Measurements from ENCODE around the gene NTMT1.
A peak's percentile ranks its signal among the peaks of the same experiment; 100 is the strongest.

Gene NTMT1

DNA sequence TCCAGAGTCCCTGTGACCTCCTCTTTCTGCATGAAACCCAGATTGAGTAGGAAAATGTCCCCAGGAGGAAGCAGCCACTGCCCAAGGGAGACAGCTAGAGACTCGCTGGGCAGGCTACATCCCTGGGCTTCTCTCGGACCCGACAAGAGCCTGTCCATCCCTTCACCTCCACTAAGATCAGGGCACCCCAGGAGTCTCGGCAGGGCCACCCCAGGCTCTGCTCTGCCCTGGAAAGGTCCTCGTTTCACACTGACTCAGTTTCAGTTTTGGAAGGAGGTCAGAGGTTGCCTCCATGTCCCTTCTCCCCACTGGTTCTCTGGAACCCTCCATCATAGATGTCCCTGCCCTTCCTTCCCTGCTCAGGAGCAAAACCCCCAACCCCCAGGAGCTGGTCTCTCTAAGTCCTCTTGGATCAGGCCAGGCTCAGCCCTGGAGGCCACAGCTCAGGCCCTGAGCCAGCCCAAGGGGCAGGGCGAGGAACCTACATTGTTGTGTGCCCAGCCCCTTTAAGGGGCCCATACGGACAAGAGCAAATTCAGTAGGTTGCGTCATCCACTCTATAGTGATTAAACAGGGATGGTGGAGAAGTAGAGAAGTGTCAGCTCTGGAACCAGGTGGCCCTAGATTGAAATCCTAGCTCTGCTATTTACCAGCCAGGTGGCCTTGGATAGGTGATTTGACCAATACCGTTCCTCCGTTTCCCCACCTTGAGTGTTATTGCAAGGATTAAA, 42.5 kb upstream of the NTMT1 start:
- TF ChIP-seq ZNF274 (IDR thresholded peaks at IDR 0.05; ENCODE audit: low read depth, low read length) (no peak), SUZ12 (IDR thresholded peaks at IDR 0.05; ENCODE audit: extremely low read depth, insufficient read depth, insufficient read length) (no peak), YY1 (IDR thresholded peaks at IDR 0.05; ENCODE audit: insufficient read depth, insufficient read length) (no peak)
- H3K4me3 ChIP-seq (ENCODE audit: insufficient read length, low read depth) = no peak overlapping the region
- no peaks in the 10 kb centered on the region for H3K9me3 ChIP-seq (ENCODE audit: insufficient read depth, low read length)
- peaks cover 11% of the 10 kb centered on the region for H3K4me1 ChIP-seq (ENCODE audit: insufficient read depth, insufficient read length)
- no peak overlapping the region for H3K9ac ChIP-seq (ENCODE audit: insufficient read length, low read depth)
- no peak for DNase-seq (ENCODE audit: low read depth, low spot score)
- no peaks in the 10 kb centered on the region for H3K36me3 ChIP-seq (ENCODE audit: insufficient read depth, insufficient read length, low read length)
- H3K27me3 ChIP-seq (ENCODE audit: insufficient read depth, insufficient read length) = no peaks in the 10 kb centered on the region

DNA sequence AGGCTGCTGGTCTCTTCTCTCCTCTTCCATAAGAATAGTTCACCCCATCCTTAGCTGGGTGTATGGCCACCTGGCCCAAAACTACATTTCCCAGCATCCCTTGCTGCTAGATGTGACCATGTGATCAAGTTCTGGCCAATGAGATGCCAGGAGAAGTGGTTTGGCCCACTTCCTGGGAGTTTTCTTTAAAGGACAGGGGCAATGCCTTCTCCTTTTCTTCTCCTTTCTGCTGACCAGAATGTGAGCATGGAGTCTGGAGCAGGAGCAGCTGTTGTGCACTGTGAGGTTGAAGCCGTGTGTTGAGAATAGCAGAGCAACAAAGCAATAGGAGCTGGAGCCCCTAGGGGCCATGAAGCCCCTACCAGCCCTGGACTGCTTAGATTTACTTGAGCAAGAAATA, 41.8 kb upstream of the NTMT1 start:
- no peak for TF ChIP-seq YY1 (IDR thresholded peaks at IDR 0.05; ENCODE audit: insufficient read depth, insufficient read length)
- no peak for TF ChIP-seq ZNF274 (IDR thresholded peaks at IDR 0.05; ENCODE audit: low read depth, low read length)
- TF ChIP-seq SUZ12 (IDR thresholded peaks at IDR 0.05; ENCODE audit: extremely low read depth, insufficient read depth, insufficient read length) = no peak
- peaks cover 11% of the 10 kb centered on the region for H3K4me1 ChIP-seq (ENCODE audit: insufficient read depth, insufficient read length)
- no peak overlapping the region for H3K4me3 ChIP-seq (ENCODE audit: insufficient read length, low read depth)

DNA sequence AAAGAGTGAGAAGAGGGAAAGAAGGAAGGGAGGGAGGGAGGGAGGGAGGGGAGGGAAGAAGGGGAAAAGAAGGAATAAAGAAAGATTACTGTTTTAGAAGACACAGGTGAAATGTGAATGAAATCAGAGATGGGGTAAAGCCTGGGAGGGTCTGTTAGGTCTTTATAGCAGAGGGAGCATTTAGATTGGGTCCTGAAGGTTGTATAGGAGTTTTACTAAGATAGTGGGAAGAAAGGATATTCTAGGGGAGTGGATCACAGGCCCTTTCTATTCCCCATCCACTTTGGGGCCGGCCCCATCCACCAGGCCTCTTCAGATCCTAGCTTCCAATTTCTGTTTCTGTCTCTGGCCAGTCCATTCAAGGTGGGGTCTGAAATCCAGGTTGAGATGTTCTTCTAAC, 40.6 kb upstream of the NTMT1 start:
- H3K4me3 ChIP-seq (ENCODE audit: insufficient read length, low read depth) = no peak overlapping the region
- H3K4me1 ChIP-seq (ENCODE audit: insufficient read depth, insufficient read length) = peaks cover 11% of the 10 kb centered on the region
- no peaks in the 10 kb centered on the region for H3K36me3 ChIP-seq (ENCODE audit: insufficient read depth, insufficient read length, low read length)
- H3K27me3 ChIP-seq (ENCODE audit: insufficient read depth, insufficient read length) = no peaks in the 10 kb centered on the region
- DNase-seq (ENCODE audit: low read depth, low spot score) = no peak
- TF ChIP-seq ZNF274 (IDR thresholded peaks at IDR 0.05; ENCODE audit: low read depth, low read length) = no peak
- TF ChIP-seq SUZ12 (IDR thresholded peaks at IDR 0.05; ENCODE audit: extremely low read depth, insufficient read depth, insufficient read length) = no peak
- no peak for TF ChIP-seq YY1 (IDR thresholded peaks at IDR 0.05; ENCODE audit: insufficient read depth, insufficient read length)
- no peak overlapping the region for H3K9ac ChIP-seq (ENCODE audit: insufficient read length, low read depth)
- H3K9me3 ChIP-seq (ENCODE audit: insufficient read depth, low read length) = no peaks in the 10 kb centered on the region

More for the DNA sequence above, 41.8 kb upstream of the NTMT1 start:
- Histone ChIP-seq H3K27me3 (ENCODE audit: insufficient read depth, insufficient read length) (no peaks in the 10 kb centered on the region), H3K9me3 (ENCODE audit: insufficient read depth, low read length) (no peaks in the 10 kb centered on the region), H3K36me3 (ENCODE audit: insufficient read depth, insufficient read length, low read length) (no peaks in the 10 kb centered on the region), H3K9ac (ENCODE audit: insufficient read length, low read depth) (no peak overlapping the region)
- peak; percentile 65 for DNase-seq (ENCODE audit: low read depth, low spot score)

DNA sequence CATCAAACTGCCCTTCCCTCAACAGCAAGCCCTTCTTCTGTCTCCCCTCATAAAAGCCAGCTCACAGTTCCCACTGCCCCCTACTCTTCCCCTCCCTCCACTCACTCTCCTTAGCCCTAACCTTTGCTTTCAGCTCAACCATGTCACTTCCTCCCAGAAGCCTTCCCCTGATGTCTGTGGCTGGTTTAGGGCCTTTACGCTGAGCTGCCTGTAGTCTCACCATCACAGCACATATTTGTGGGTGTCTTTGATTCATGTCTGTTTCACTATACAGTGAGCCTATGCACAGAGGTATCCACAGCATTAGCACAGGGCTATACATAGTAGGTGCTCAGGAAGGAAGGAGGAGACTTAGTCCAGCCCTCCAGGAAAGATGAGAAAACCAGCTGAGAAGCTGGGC, 39.7 kb upstream of the NTMT1 start:
- DNase-seq (ENCODE audit: low read depth, low spot score) = no peak
- Histone ChIP-seq H3K36me3 (ENCODE audit: insufficient read depth, insufficient read length, low read length) (no peaks in the 10 kb centered on the region), H3K9me3 (ENCODE audit: insufficient read depth, low read length) (no peaks in the 10 kb centered on the region), H3K4me3 (ENCODE audit: insufficient read length, low read depth) (no peak overlapping the region), H3K4me1 (ENCODE audit: insufficient read depth, insufficient read length) (peaks cover 11% of the 10 kb centered on the region), H3K9ac (ENCODE audit: insufficient read length, low read depth) (no peak overlapping the region), H3K27me3 (ENCODE audit: insufficient read depth, insufficient read length) (no peaks in the 10 kb centered on the region)
- TF ChIP-seq SUZ12 (IDR thresholded peaks at IDR 0.05; ENCODE audit: extremely low read depth, insufficient read depth, insufficient read length) (no peak), YY1 (IDR thresholded peaks at IDR 0.05; ENCODE audit: insufficient read depth, insufficient read length) (no peak), ZNF274 (IDR thresholded peaks at IDR 0.05; ENCODE audit: low read depth, low read length) (no peak)

DNA sequence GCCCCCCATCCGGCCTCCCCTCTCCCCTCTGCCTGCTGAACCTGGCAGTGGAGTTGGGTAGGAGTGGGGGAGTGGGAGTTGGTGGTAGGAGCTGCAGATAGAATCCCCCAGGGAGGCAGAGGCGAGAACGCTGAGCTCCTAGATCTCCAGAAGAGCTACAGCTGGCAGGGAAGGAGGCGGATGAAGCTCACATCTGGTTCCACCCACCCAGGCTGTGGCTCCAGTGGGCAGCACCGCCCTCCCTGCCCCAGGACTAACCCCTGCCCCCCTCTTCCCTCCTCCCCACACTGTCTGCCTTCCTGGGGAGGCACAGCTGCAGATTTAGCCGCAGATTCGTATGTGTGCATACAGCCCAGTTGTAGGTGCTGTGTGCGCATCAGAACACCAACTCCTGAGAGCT, 39.3 kb upstream of the NTMT1 start:
- no peaks in the 10 kb centered on the region for H3K27me3 ChIP-seq (ENCODE audit: insufficient read depth, insufficient read length)
- no peak overlapping the region for H3K4me3 ChIP-seq (ENCODE audit: insufficient read length, low read depth)
- H3K9ac ChIP-seq (ENCODE audit: insufficient read length, low read depth) = peak overlapping the region; percentile 61
- no peaks in the 10 kb centered on the region for H3K9me3 ChIP-seq (ENCODE audit: insufficient read depth, low read length)
- TF ChIP-seq YY1 (IDR thresholded peaks at IDR 0.05; ENCODE audit: insufficient read depth, insufficient read length) (no peak), SUZ12 (IDR thresholded peaks at IDR 0.05; ENCODE audit: extremely low read depth, insufficient read depth, insufficient read length) (no peak), ZNF274 (IDR thresholded peaks at IDR 0.05; ENCODE audit: low read depth, low read length) (no peak)
- DNase-seq (ENCODE audit: low read depth, low spot score) = no peak
- peaks cover 11% of the 10 kb centered on the region for H3K4me1 ChIP-seq (ENCODE audit: insufficient read depth, insufficient read length)
- no peaks in the 10 kb centered on the region for H3K36me3 ChIP-seq (ENCODE audit: insufficient read depth, insufficient read length, low read length)

DNA sequence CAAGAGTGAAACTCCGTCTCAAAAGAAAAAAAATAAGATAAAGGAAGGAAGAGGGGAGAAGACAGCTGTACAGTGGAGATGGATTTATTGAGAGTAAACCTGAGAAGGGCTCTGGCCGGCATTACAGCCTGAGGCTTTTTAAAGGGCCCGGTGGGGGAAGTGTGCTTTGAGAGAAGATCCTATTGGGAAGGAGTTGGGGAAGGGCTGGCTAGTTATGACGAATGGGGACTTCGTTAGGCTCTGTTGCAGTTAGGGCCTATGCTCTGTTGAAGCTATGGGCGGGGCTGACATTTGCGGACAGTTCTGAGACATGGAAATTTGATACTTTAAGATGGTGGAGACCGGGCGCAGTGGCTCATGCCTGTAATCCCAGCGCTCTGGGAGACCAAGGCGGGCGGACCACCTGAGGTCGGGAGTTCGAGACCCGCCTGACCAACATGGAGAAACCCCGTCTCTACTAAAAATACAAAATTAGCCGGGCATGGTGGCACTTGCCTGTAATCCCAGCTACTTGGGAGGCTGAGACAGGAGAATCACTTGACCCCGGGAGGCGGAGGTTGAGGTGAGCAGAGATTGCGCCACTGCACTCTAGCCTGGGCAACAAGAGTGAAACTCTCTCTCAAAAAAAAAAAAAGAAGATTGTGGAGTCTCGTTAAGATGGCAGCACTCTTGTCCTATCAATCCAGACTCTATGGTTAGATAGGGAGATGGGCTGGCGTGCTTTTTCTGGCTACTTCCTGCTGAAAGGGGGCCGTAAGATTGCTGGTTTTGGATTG, 38.3 kb upstream of the NTMT1 start:
- no peak for DNase-seq (ENCODE audit: low read depth, low spot score)
- Histone ChIP-seq H3K4me1 (ENCODE audit: insufficient read depth, insufficient read length) (peaks cover 16% of the 10 kb centered on the region), H3K27me3 (ENCODE audit: insufficient read depth, insufficient read length) (no peaks in the 10 kb centered on the region), H3K4me3 (ENCODE audit: insufficient read length, low read depth) (no peak overlapping the region), H3K36me3 (ENCODE audit: insufficient read depth, insufficient read length, low read length) (no peaks in the 10 kb centered on the region), H3K9me3 (ENCODE audit: insufficient read depth, low read length) (no peaks in the 10 kb centered on the region), H3K9ac (ENCODE audit: insufficient read length, low read depth) (no peak overlapping the region)
- TF ChIP-seq SUZ12 (IDR thresholded peaks at IDR 0.05; ENCODE audit: extremely low read depth, insufficient read depth, insufficient read length) (no peak), ZNF274 (IDR thresholded peaks at IDR 0.05; ENCODE audit: low read depth, low read length) (no peak), YY1 (IDR thresholded peaks at IDR 0.05; ENCODE audit: insufficient read depth, insufficient read length) (no peak)

DNA sequence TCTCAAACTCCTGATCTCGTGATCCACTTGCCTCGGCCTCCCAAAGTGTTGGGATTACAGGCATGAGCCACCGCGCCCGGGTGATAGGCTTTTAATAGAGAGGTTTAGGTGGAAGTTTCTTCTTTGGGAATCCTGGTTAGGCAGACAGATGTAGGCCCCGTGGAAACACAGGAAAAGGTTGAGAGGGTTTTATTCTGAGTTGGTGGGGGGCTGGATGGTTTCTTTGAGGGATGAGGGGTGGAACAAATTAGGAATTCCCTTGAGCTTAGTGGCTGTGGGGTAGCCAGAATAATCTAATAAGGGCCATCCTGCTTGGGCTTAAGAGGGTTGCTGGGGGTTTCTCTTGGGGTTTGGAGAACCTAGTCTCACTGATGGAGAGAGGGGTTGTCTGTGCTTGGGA, 35.5 kb upstream of the NTMT1 start:
- Histone ChIP-seq H3K9me3 (ENCODE audit: insufficient read depth, low read length) (no peaks in the 10 kb centered on the region), H3K9ac (ENCODE audit: insufficient read length, low read depth) (no peak overlapping the region), H3K4me3 (ENCODE audit: insufficient read length, low read depth) (no peak overlapping the region), H3K27me3 (ENCODE audit: insufficient read depth, insufficient read length) (no peaks in the 10 kb centered on the region), H3K36me3 (ENCODE audit: insufficient read depth, insufficient read length, low read length) (no peaks in the 10 kb centered on the region), H3K4me1 (ENCODE audit: insufficient read depth, insufficient read length) (peaks cover 15% of the 10 kb centered on the region)
- DNase-seq (ENCODE audit: low read depth, low spot score) = no peak
- TF ChIP-seq ZNF274 (IDR thresholded peaks at IDR 0.05; ENCODE audit: low read depth, low read length) (no peak), SUZ12 (IDR thresholded peaks at IDR 0.05; ENCODE audit: extremely low read depth, insufficient read depth, insufficient read length) (no peak), YY1 (IDR thresholded peaks at IDR 0.05; ENCODE audit: insufficient read depth, insufficient read length) (no peak)
